H1 (cell line): ENCODE data around the gene SLC35F3. TPM values are rescaled to one million over a fixed set of nuclear protein-coding genes. Genes with fewer than 3 reads are reported as not detected.

Experiments used
- BRCA1 ChIP-seq: IDR thresholded peaks from 2 replicates; pipeline ENCODE4 v1.6.1; 2012; ENCODE audit warnings: low read depth, low read length, improper control_type of control experiment
- CHD7 ChIP-seq: fragments of 300-600 bp; sonication (generic); IDR thresholded peaks from 2 replicates; pipeline ENCODE4 v1.7.1; 2012; ENCODE audit warnings: low read length, moderate library complexity, mild to moderate bottlenecking, inconsistent platforms; ENCODE audit not compliant: insufficient replicate concordance
- MAX ChIP-seq: IDR thresholded peaks from 2 replicates; pipeline ENCODE4 v1.6.1; 2012; ENCODE audit warnings: inconsistent platforms
- TEAD4 ChIP-seq: IDR thresholded peaks from 2 replicates; pipeline ENCODE4 v1.6.1; 2012; ENCODE audit warnings: low read depth, low read length, inconsistent platforms, mixed read lengths
- polyA plus RNA-seq, 7 experiments: library from polyadenylated mRNA; depleted of rRNA in 3 of 7; stranded (reverse) in 5 of 7; unstranded in 2 of 7; fragments of >200 nt in 5 of 7; fragments of 200-250 nt in 2 of 7; gene quantifications; 1 replicate in 5 of 7; 2 replicates in 1 of 7; 4 replicates in 1 of 7; pipeline versions ENCODE4 v1.2.1 to v1.2.3, GENCODE V29; 2011 to 2013; ENCODE audit warnings: missing spikeins in 2 of 7, mixed read lengths in 2 of 7
- total RNA-seq: library from RNA; stranded (reverse); fragmentation: NEBNext Ultra II Directional; extraction: Animal tissue kit (Norgen Biotek cat#: 25700); gene quantifications from 2 replicates; pipeline ENCODE4 v1.2.1, GENCODE V29; 2021

The SLC35F3 gene
- total and polyA plus RNA-seq, 2 of the 8 experiments (the other 6 are each of a cell fraction or from before 2014, with no cell fraction given): 0.78 to 1.2 TPM

DNA sequence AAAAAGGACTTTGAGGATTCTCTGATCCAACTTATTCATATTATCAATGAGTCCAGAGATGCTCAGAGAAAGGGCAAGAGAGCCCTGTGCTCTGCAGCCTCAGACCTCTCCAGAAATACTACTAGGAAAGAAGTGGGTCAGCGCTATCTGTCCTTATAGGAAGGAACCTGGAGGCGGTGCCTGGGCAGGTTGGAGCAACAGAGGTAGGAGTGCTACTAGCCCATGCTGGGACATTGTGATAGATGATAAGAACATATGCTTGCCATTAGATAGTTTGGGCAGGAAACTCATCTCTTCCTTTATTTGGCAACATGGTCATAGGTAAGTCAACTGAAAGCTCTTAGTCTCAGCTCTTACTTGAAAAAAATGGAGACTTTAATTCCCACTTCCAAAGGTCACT is 335.0 kb downstream of the SLC35F3 start (continued):
- no peak for TF ChIP-seq CHD7
- TF ChIP-seq MAX: no peak
- TF ChIP-seq TEAD4: no peak
- no peak for TF ChIP-seq BRCA1
